Measurements from ENCODE around the gene RXRB. TPM values are rescaled to one million over a fixed set of nuclear protein-coding genes. Genes with fewer than 3 reads are reported as not detected.
A peak's percentile ranks its signal among the peaks of the same experiment; 100 is the strongest.

RXRB gene
- total RNA-seq, 2 experiments from 2014 or later, result 42.9 to 45.0 TPM

DNA sequence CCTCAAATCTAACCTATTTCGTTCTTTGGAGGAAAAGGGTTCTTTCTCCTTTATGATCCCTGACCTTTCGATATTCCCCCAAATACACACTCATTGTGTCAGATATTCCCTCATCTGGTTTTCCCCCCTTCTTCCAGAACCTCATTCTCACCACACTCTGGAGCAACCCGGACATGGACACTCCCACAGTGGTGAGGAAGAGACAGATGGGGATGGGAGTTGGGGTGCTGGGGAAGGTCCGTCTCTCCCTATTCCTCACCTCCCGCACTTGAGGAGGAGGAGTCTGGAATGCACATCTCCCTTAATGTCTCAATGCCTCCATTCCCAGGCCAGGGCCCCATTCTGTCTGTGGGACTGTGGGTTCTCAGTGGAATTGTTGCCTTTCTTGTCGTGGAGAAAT lies 1.5 kb upstream of the RXRB start:
- CTCF ChIA-PET, result no interaction called here

DNA sequence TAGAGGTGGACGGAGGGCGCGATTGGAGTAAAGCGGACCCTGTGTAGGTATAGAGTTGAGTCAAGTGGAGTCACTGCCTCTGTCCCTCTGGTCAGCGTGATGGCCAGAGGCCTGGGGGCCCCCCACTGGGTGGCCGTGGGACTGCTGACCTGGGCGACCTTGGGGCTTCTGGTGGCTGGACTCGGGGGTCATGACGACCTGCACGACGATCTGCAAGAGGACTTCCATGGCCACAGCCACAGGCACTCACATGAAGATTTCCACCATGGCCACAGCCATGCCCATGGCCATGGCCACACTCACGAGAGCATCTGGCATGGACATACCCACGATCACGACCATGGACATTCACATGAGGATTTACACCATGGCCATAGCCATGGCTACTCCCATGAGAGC lies 681 bp upstream of the RXRB start:
- peak overlapping the region; percentile 100 for H3K27ac Mint-ChIP-seq
- TF ChIP-seq, protein P1, sequence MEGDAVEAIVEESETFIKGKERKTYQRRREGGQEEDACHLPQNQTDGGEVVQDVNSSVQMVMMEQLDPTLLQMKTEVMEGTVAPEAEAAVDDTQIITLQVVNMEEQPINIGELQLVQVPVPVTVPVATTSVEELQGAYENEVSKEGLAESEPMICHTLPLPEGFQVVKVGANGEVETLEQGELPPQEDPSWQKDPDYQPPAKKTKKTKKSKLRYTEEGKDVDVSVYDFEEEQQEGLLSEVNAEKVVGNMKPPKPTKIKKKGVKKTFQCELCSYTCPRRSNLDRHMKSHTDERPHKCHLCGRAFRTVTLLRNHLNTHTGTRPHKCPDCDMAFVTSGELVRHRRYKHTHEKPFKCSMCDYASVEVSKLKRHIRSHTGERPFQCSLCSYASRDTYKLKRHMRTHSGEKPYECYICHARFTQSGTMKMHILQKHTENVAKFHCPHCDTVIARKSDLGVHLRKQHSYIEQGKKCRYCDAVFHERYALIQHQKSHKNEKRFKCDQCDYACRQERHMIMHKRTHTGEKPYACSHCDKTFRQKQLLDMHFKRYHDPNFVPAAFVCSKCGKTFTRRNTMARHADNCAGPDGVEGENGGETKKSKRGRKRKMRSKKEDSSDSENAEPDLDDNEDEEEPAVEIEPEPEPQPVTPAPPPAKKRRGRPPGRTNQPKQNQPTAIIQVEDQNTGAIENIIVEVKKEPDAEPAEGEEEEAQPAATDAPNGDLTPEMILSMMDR (IDR thresholded peaks at IDR 0.05), result no peak
- Histone ChIP-seq H3K36me3 (ENCODE audit: insufficient read depth, low read length) (peaks cover 49% of the 10 kb centered on the region), H3K27ac (ENCODE audit: low read depth in 1 of 2, low read length in 2 of 2) (peak overlapping the region; percentile 97), H3K9me3 (ENCODE audit: control insufficient read depth in 1 of 2, insufficient read depth in 1 of 2, low read length in 2 of 2) (no peaks in the 10 kb centered on the region), H3K27me3 (ENCODE audit: control insufficient read depth in 1 of 2, insufficient read depth in 2 of 2, low read length in 2 of 2) (no peaks in the 10 kb centered on the region), H3K4me3 (ENCODE audit: low read length) (peak overlapping the region; percentile 78), H3K4me1 (ENCODE audit: insufficient read depth, low read length) (peaks cover 68% of the 10 kb centered on the region)
- ChIA-PET POLR2A (no interaction called here), CTCF (no interaction called here)
- H3K36me3 Mint-ChIP-seq (ENCODE audit: low read depth), result peaks cover 82% of the 10 kb centered on the region
- H3K9me3 Mint-ChIP-seq, result no peaks in the 10 kb centered on the region
- ATAC-seq (ENCODE audit: poor library complexity) (no peak), DNase-seq (peak in 1 of 14 experiments; percentile 32)
- intact Hi-C loops (cut with DNase I, micrococcal nuclease), result loop anchor here (2.0 to 10.0 kb wide), 7 partner anchors 70 to 1536 kb away; partner anchors contain the start of genes C6orf47 (in 1 of the 2), CSNK2B (in 1 of the 2), FKBPL (in 1 of the 2) and GPANK1 (in 1 of the 2)
- H3K4me1 Mint-ChIP-seq (ENCODE audit: low read depth), result peaks cover 86% of the 10 kb centered on the region
- peak overlapping the region; percentile 98 for H3K4me3 Mint-ChIP-seq
- no peaks in the 10 kb centered on the region for H3K27me3 Mint-ChIP-seq

More for the DNA sequence above, 1.5 kb upstream of the RXRB start:
- no peak for ATAC-seq (ENCODE audit: poor library complexity)
- intact Hi-C loops (cut with DNase I, micrococcal nuclease), result loop anchor here (2.0 to 10.0 kb wide), 7 partner anchors 69 to 1537 kb away; partner anchors contain the start of genes C6orf47 (in 1 of the 2), CSNK2B (in 1 of the 2), FKBPL (in 1 of the 2) and GPANK1 (in 1 of the 2)
- no peaks in the 10 kb centered on the region for H3K27me3 ChIP-seq (ENCODE audit: control insufficient read depth in 1 of 2, insufficient read depth in 2 of 2, low read length in 2 of 2)
- TF ChIP-seq, protein P1 (IDR thresholded peaks at IDR 0.05), result no peak
- Mint-ChIP-seq H3K4me3 (peak overlapping the region; percentile 98), H3K27ac (peak overlapping the region; percentile 100), H3K36me3 (ENCODE audit: low read depth) (peaks cover 74% of the 10 kb centered on the region), H3K4me1 (ENCODE audit: low read depth) (peaks cover 88% of the 10 kb centered on the region), H3K9me3 (no peaks in the 10 kb centered on the region), H3K27me3 (no peaks in the 10 kb centered on the region)
- H3K36me3 ChIP-seq (ENCODE audit: insufficient read depth, low read length), result peaks cover 41% of the 10 kb centered on the region
- H3K9me3 ChIP-seq (ENCODE audit: control insufficient read depth in 1 of 2, insufficient read depth in 1 of 2, low read length in 2 of 2), result no peaks in the 10 kb centered on the region
- POLR2A ChIA-PET, result no interaction called here
- H3K27ac ChIP-seq (ENCODE audit: low read depth in 1 of 2, low read length in 2 of 2), result no peak overlapping the region
- DNase-seq, result no peak
- H3K4me1 ChIP-seq (ENCODE audit: insufficient read depth, low read length), result peaks cover 68% of the 10 kb centered on the region
- no peak overlapping the region for H3K4me3 ChIP-seq (ENCODE audit: low read length)

DNA sequence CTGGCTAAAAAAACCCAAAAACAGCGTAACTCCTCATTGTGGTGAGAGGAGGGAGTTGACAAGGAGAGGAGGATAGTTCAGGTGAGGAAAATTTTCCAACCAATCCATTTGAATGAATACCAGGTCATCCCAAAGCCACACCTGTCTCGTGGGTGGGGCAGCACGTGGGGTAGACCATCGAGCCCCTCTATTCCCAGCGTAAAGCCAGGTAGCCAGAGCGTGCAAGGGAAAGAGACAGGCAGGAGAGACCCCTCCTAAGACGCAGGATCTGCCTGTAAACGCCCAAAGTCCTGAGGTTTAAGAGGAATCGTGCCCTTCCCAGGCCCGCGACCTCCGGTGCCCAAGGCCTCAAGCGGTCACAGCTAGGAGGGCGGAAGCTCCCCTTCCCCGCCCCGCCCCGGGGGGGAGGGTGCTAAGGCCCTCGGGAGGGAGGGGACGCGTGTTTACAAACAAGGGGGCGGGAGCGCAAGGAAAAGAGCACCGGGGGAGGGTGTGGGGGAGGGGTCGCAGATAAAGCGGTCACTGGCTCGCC lies 712 bp downstream of the RXRB start:
- ATAC-seq (ENCODE audit: poor library complexity), result peak; percentile 14
- peaks cover 63% of the 10 kb centered on the region for H3K36me3 ChIP-seq (ENCODE audit: insufficient read depth, low read length)

More for the DNA sequence above, 712 bp downstream of the RXRB start:
- Mint-ChIP-seq H3K4me3 (peak overlapping the region; percentile 98), H3K4me1 (ENCODE audit: low read depth) (peaks cover 72% of the 10 kb centered on the region), H3K9me3 (no peaks in the 10 kb centered on the region), H3K36me3 (ENCODE audit: low read depth) (peaks cover 92% of the 10 kb centered on the region), H3K27ac (peak overlapping the region; percentile 100), H3K27me3 (no peaks in the 10 kb centered on the region)
- intact Hi-C loops (cut with DNase I, micrococcal nuclease), result loop anchor here (1.0 to 10.0 kb wide), 13 partner anchors 9 to 1535 kb away; partner anchors contain the start of genes RING1 (in 2 of the 2), C6orf47 (in 1 of the 2), CSNK2B (in 1 of the 2) and FKBPL (in 1 of the 2)
- Histone ChIP-seq H3K4me1 (ENCODE audit: insufficient read depth, low read length) (peaks cover 58% of the 10 kb centered on the region), H3K27me3 (ENCODE audit: control insufficient read depth in 1 of 2, insufficient read depth in 2 of 2, low read length in 2 of 2) (no peaks in the 10 kb centered on the region), H3K27ac (ENCODE audit: low read depth in 1 of 2, low read length in 2 of 2) (peak overlapping the region; percentile 97), H3K9me3 (ENCODE audit: control insufficient read depth in 1 of 2, insufficient read depth in 1 of 2, low read length in 2 of 2) (no peaks in the 10 kb centered on the region), H3K4me3 (ENCODE audit: low read length) (peak overlapping the region; percentile 78)
- DNase-seq, result peak in 11 of 14 experiments; percentile 46 to 84 (median 61)
- ChIA-PET POLR2A (interaction anchor here (0.7 to 2.1 kb wide), 8 partner anchors 9 to 227 kb away, joined by 3 to 17 read pairs (median 4); partner anchors contain the start of genes B3GALT4, RGL2, RING1 and RPS18), CTCF (interaction anchor here (4.2 kb wide), 1 partner anchor 49 kb away, joined by 24 read pairs; no protein-coding TSS in a partner anchor)
- TF ChIP-seq, protein P1 (IDR thresholded peaks at IDR 0.05), result no peak
